ENCODE results near the gene EDN3.

Gene EDN3

DNA sequence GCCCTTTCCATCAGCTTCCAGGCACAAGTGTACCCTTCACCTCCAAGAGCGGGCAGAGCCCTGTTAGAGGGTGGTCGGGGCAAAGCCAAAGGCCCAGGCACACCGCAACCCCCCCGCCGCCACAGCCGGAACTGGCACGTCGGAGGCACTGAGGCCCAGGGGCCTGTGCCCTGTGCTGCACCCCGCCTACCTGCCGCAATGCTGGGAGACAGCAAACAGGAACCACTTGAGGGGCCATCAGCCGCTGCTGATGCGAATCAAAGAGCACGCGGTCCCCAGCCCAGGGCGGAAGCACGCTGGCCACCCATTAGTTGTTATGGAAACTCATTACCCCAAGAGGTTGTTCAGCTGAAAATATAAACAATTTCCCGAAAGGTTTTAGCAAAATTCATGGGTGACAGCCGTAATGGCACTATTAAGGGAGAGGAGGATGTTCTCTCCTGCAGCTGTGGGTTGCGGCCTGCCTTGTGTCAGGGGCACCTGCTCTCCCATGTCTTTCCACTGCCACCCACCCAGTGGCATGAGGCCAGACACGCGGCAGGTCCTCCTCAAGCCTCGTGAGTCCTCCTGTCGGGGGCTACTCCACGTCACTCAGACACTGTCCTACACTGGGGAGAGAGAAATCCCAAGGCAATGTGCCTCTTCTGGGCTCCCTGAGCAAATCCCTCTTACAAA lies 65.3 kb downstream of the EDN3 start:
- no peak for DNase-seq (ENCODE audit: low spot score)

DNA sequence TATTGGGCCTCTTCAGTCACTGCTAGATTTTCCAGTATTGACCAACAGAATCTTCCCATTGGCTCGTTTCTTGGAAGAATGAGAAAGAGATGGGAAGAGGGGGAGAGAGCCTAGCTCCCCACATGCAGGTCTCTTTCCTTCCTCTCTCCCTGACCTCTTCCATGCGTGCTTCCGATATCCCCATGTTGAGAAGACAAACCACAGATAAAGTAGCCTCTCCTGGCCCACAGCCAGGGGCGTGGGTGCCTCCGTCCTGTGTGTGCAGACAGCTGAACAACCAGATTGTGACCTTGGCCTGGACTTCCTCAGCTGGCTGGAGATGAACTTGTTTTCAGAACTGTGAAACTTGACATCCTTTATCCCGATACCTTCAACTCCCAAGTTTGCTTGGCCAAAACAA lies 71.0 kb downstream of the EDN3 start:
- DNase-seq (ENCODE audit: low spot score): no peak

GRCh38 chr20:59374261-59374660 lies 73.8 kb downstream of the EDN3 start:
- no peak for DNase-seq (ENCODE audit: low spot score)

GRCh38 chr20:59375541-59375940 lies 75.1 kb downstream of the EDN3 start:
- DNase-seq (ENCODE audit: low spot score): no peak

Measured in AG08395 (cell line).